SU-DHL-6 (cell line): Measurements from ENCODE around the gene MTMR3.

Experiments
- H2AFZ ChIP-seq: fragments of 200-600 bp; sonication (generic); 2 replicates; pipeline ENCODE4 v1.6.1; 2014; ENCODE audit warnings: low read depth, mild to moderate bottlenecking, moderate library complexity, mixed read lengths, antibody characterized with exemption, low read length; ENCODE audit not compliant: severe bottlenecking
- H3F3A ChIP-seq: fragments of 200-600 bp; shearing (Covaris generic); 2 replicates; pipeline ENCODE4 v1.6.0; 2016; ENCODE audit warnings: antibody characterized with exemption, mild to moderate bottlenecking; ENCODE audit not compliant: insufficient read depth
- H3K27ac ChIP-seq: fragments of 200-600 bp; sonication (generic); 2 replicates; pipeline ENCODE4 v1.5.1; 2016; ENCODE audit warnings: low read depth, mild to moderate bottlenecking, low read length, moderate library complexity, mixed read lengths
- H3K27me3 ChIP-seq: fragments of 200-600 bp; sonication (generic), shearing (Covaris generic); 2 replicates; pipeline ENCODE4 v1.6.0; 2014; ENCODE audit warnings: mild to moderate bottlenecking, low read length
- H3K36me3 ChIP-seq: fragments of 200-600 bp; sonication (generic); 2 replicates; pipeline ENCODE4 v1.6.1; 2014; ENCODE audit warnings: mild to moderate bottlenecking, low read length, mixed read lengths
- H3K4me2 ChIP-seq: fragments of 300-600, 200-600 bp; shearing (Covaris generic), sonication (generic); 2 replicates; pipeline ENCODE4 v1.6.0; 2014; ENCODE audit warnings: low read length, low read depth, mild to moderate bottlenecking; ENCODE audit not compliant: poor library complexity, severe bottlenecking
- H3K4me3 ChIP-seq: fragments of 200-600 bp; sonication (generic); 2 replicates; pipeline ENCODE4 v1.5.1; 2014; ENCODE audit warnings: antibody characterized with exemption, low read length, mild to moderate bottlenecking, mixed read lengths; ENCODE audit not compliant: insufficient read depth, poor library complexity, severe bottlenecking
- H3K79me2 ChIP-seq: fragments of 200-600 bp; sonication (generic); 2 replicates; pipeline ENCODE4 v1.6.1; 2014; ENCODE audit warnings: mild to moderate bottlenecking, low read length, moderate library complexity; ENCODE audit not compliant: insufficient read depth
- H3K9ac ChIP-seq: fragments of 200-600 bp; sonication (generic); 2 replicates; pipeline ENCODE4 v1.7.0; 2014; ENCODE audit warnings: mild to moderate bottlenecking, low read length
- H3K9me2 ChIP-seq: fragments of 200-600 bp; sonication (generic); replicated peaks from 2 replicates; pipeline ENCODE4 v1.6.1; 2014; ENCODE audit warnings: low read length; ENCODE audit not compliant: insufficient read depth
- H3K9me3 ChIP-seq: fragments of 200-600 bp; sonication (generic); 2 replicates; pipeline ENCODE4 v1.6.1; 2014; ENCODE audit warnings: low read length, mixed read lengths; ENCODE audit not compliant: insufficient read depth
- H4K20me1 ChIP-seq: fragments of 200-600 bp; sonication (generic); 2 replicates; pipeline ENCODE4 v1.6.1; 2014; ENCODE audit warnings: low read depth, mild to moderate bottlenecking, antibody characterized with exemption, low read length, moderate library complexity, mixed read lengths
- CTCF ChIP-seq: fragments of 200-600 bp; sonication (generic); IDR thresholded peaks from one replicate; pipeline ENCODE4 v1.5.1; 2017; ENCODE audit warnings: antibody characterized with exemption, mild to moderate bottlenecking, low read length, moderate library complexity; ENCODE audit not compliant: insufficient read depth, poor library complexity, severe bottlenecking
- EZH2phosphoT487 ChIP-seq: fragments of 200-600 bp; sonication (generic), shearing (Covaris generic); conservative IDR thresholded peaks from 2 replicates; pipeline ENCODE4 v1.6.1; 2018; ENCODE audit warnings: mild to moderate bottlenecking, antibody characterized with exemption, low read length, moderate library complexity, mixed read lengths

MTMR3 gene

DNA sequence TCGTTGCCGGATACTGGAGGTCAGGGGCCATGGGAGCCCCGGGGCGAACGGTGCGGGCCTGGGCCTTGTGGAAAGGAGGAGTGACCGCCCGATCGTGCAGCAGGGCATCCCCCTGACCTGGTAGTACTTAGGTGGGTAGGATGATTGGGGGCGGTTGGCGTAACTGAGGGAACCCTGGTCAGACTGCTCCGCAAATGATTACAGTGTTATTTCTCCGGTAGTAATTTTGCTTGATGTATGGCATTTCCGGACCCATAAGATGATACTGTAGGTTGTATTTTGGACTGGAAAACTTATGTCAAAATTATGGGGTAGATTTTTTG lies 762 bp downstream of the MTMR3 start:
- Histone ChIP-seq H3K36me3 (no peaks in the 10 kb centered on the region), H3K27ac (no peak overlapping the region), H3K4me2 (peak overlapping the region; percentile 72), H4K20me1 (0 out of 2 replicates have a peak, but pooled peaks cover 10% of the 10 kb centered on the region), H3K79me2 (peaks cover 3% of the 10 kb centered on the region; the same call in 1 of the 2 replicates), H3K9me2 (no peaks in the 10 kb centered on the region), H3K9ac (peak overlapping the region; percentile 79), H3K9me3 (no peaks in the 10 kb centered on the region), H3K27me3 (no peaks in the 10 kb centered on the region), H3F3A (no peaks in the 10 kb centered on the region), H2AFZ (peak overlapping the region; percentile 90), H3K4me3 (peak overlapping the region; percentile 83)
- TF ChIP-seq EZH2phosphoT487 (no peak), CTCF (no peak)

- Histone ChIP-seq H3K9me2 (no peaks in the 10 kb centered on the region), H2AFZ (no peak overlapping the region), H3K4me3 (no peak overlapping the region), H3K27me3 (no peaks in the 10 kb centered on the region), H3K4me2 (no peak overlapping the region), H4K20me1 (0 out of 2 replicates have a peak, but pooled peaks cover 10% of the 10 kb centered on the region), H3F3A (no peaks in the 10 kb centered on the region), H3K9me3 (no peaks in the 10 kb centered on the region), H3K27ac (no peak overlapping the region), H3K79me2 (peaks cover 8% of the 10 kb centered on the region; the same call in 1 of the 2 replicates), H3K9ac (no peak overlapping the region), H3K36me3 (no peaks in the 10 kb centered on the region)
- no peak for TF ChIP-seq CTCF
Observed at GRCh38 chr22:29885610-29886009, 2.6 kb downstream of the MTMR3 start.

GRCh38 chr22:29886596-29886995 lies 3.6 kb downstream of the MTMR3 start:
- H3F3A ChIP-seq = 0 out of 2 replicates have a peak, but pooled peaks cover 3% of the 10 kb centered on the region
- no peak overlapping the region for H3K4me2 ChIP-seq
- no peaks in the 10 kb centered on the region for H3K27me3 ChIP-seq
- H3K4me3 ChIP-seq = no peak overlapping the region
- H3K9ac ChIP-seq = no peak overlapping the region
- H3K79me2 ChIP-seq = peaks cover 11% of the 10 kb centered on the region; the same call in 1 of the 2 replicates
- H3K9me3 ChIP-seq = no peaks in the 10 kb centered on the region
- H4K20me1 ChIP-seq = 0 out of 2 replicates have a peak, but pooled peaks cover 10% of the 10 kb centered on the region
- TF ChIP-seq EZH2phosphoT487 (no peak), CTCF (no peak)
- H3K27ac ChIP-seq = no peak overlapping the region
- H2AFZ ChIP-seq = no peak overlapping the region
- no peaks in the 10 kb centered on the region for H3K9me2 ChIP-seq
- H3K36me3 ChIP-seq = no peaks in the 10 kb centered on the region
